ENCODE results near the gene SFSWAP.

- no peak for TF ChIP-seq RAD21 (CRISPR knock-in tag; IDR thresholded peaks at IDR 0.05)
- TF ChIP-seq, protein P1, sequence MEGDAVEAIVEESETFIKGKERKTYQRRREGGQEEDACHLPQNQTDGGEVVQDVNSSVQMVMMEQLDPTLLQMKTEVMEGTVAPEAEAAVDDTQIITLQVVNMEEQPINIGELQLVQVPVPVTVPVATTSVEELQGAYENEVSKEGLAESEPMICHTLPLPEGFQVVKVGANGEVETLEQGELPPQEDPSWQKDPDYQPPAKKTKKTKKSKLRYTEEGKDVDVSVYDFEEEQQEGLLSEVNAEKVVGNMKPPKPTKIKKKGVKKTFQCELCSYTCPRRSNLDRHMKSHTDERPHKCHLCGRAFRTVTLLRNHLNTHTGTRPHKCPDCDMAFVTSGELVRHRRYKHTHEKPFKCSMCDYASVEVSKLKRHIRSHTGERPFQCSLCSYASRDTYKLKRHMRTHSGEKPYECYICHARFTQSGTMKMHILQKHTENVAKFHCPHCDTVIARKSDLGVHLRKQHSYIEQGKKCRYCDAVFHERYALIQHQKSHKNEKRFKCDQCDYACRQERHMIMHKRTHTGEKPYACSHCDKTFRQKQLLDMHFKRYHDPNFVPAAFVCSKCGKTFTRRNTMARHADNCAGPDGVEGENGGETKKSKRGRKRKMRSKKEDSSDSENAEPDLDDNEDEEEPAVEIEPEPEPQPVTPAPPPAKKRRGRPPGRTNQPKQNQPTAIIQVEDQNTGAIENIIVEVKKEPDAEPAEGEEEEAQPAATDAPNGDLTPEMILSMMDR (CRISPR knock-in tag; IDR thresholded peaks at IDR 0.05) = no peak
- TF ChIP-seq MAFK (conservative IDR thresholded peaks at IDR 0.05 in 1 of 2, IDR thresholded peaks at IDR 0.05 in 1 of 2; ENCODE audit: low read length in 2 of 2) = no peak
- TF ChIP-seq ZNF30 (CRISPR knock-in tag; IDR thresholded peaks at IDR 0.05) = no peak
- TF ChIP-seq ZIK1 (CRISPR knock-in tag; IDR thresholded peaks at IDR 0.05; ENCODE audit: borderline replicate concordance, low read depth) = no peak
- TF ChIP-seq, protein P2, sequence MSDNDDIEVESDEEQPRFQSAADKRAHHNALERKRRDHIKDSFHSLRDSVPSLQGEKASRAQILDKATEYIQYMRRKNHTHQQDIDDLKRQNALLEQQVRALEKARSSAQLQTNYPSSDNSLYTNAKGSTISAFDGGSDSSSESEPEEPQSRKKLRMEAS (IDR thresholded peaks at IDR 0.05) = no peak
- no peak for TF ChIP-seq POLR2A (IDR thresholded peaks at IDR 0.05; ENCODE audit: insufficient read depth in 1 of 2, low read depth in 2 of 2, low read length in 2 of 2)
- TF ChIP-seq, protein P3, sequence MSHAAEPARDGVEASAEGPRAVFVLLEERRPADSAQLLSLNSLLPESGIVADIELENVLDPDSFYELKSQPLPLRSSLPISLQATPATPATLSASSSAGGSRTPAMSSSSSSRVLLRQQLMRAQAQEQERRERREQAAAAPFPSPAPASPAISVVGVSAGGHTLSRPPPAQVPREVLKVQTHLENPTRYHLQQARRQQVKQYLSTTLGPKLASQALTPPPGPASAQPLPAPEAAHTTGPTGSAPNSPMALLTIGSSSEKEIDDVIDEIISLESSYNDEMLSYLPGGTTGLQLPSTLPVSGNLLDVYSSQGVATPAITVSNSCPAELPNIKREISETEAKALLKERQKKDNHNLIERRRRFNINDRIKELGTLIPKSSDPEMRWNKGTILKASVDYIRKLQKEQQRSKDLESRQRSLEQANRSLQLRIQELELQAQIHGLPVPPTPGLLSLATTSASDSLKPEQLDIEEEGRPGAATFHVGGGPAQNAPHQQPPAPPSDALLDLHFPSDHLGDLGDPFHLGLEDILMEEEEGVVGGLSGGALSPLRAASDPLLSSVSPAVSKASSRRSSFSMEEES (CRISPR knock-in tag; IDR thresholded peaks at IDR 0.05) = no peak
- TF ChIP-seq SP1 (IDR thresholded peaks at IDR 0.05) = no peak
- no peak for TF ChIP-seq SP1 (CRISPR knock-in tag; IDR thresholded peaks at IDR 0.05)
- no peak for TF ChIP-seq SATB2 (CRISPR knock-in tag; IDR thresholded peaks at IDR 0.05)
- TF ChIP-seq ZNF331 (CRISPR knock-in tag; IDR thresholded peaks at IDR 0.05) = no peak
- no peak for TF ChIP-seq JARID2 (CRISPR knock-in tag; IDR thresholded peaks at IDR 0.05; ENCODE audit: insufficient replicate concordance)
- TF ChIP-seq MYC (CRISPR knock-in tag; IDR thresholded peaks at IDR 0.05; ENCODE audit: borderline replicate concordance) = no peak
Measured at GRCh38 chr12:131671871-131672270, 39.0 kb upstream of the SFSWAP start.
